ENCODE data around the gene DNAJC1. TPM values are rescaled to one million over a fixed set of nuclear protein-coding genes. Genes with fewer than 3 reads are reported as not detected.

DNAJC1 gene
- total RNA-seq, 6 experiments from 2014 or later: 16.0 to 106 (median 27.8) TPM

GRCh38 chr10:21726601-21727225 is 276.8 kb downstream of the DNAJC1 start:
- H3K9me3 ChIP-seq: no peaks in the 10 kb centered on the region

GRCh38 chr10:21724687-21725367 is 278.7 kb downstream of the DNAJC1 start:
- ATAC-seq (peak; percentile 92 to 95 (median 94)), DNase-seq (peak; percentile 76 to 94 (median 77))
- TF ChIP-seq POLR2A (IDR thresholded peaks at IDR 0.05): no peak
- TF ChIP-seq CTCF (IDR thresholded peaks at IDR 0.05): no peak
- peaks cover 0 to 10% (median 1%) of the 10 kb centered on the region in 4 donors for H3K36me3 ChIP-seq
- WGBS (ENCODE audit: insufficient coverage, low coverage, low lambda C conversion rate, missing lambda C conversion rate): 0% methylated on average over 4 of the region's 4 CpGs
- H3K4me1 ChIP-seq: peaks cover 0 to 11% (median 2%) of the 10 kb centered on the region in 4 donors
- H3K4me3 ChIP-seq: no peak overlapping the region
- intact Hi-C loops (cut with DNase I): no loop called here
- H3K27me3 ChIP-seq: no peaks in the 10 kb centered on the region
- H3K27ac ChIP-seq: no peak overlapping the region
- H3K9me3 ChIP-seq: no peaks in the 10 kb centered on the region

More at GRCh38 chr10:21726601-21727225, 276.8 kb downstream of the DNAJC1 start:
- no peak overlapping the region for H3K4me3 ChIP-seq
- H3K27me3 ChIP-seq: no peaks in the 10 kb centered on the region
- no peak overlapping the region for H3K27ac ChIP-seq
- ATAC-seq (no peak), DNase-seq (no peak)
- intact Hi-C loops (cut with DNase I): no loop called here
- WGBS (ENCODE audit: insufficient coverage, low coverage, low lambda C conversion rate, missing lambda C conversion rate): 67% methylated on average over 3 of the region's 3 CpGs
- peaks cover 0 to 10% (median 1%) of the 10 kb centered on the region in 4 donors for H3K36me3 ChIP-seq
- peaks cover 0 to 11% (median 2%) of the 10 kb centered on the region in 4 donors for H3K4me1 ChIP-seq
- TF ChIP-seq CTCF (IDR thresholded peaks at IDR 0.05) (no peak), POLR2A (IDR thresholded peaks at IDR 0.05) (no peak)

- Histone ChIP-seq H3K27ac (no peak overlapping the region), H3K4me1 (peaks cover 0 to 11% (median 2%) of the 10 kb centered on the region in 4 donors), H3K9me3 (no peaks in the 10 kb centered on the region), H3K4me3 (no peak overlapping the region), H3K27me3 (no peaks in the 10 kb centered on the region), H3K36me3 (peaks cover 0 to 10% (median under 1%) of the 10 kb centered on the region in 4 donors)
- ATAC-seq: no peak
- TF ChIP-seq CTCF (IDR thresholded peaks at IDR 0.05): no peak
- TF ChIP-seq POLR2A (IDR thresholded peaks at IDR 0.05): no peak
- WGBS (ENCODE audit: insufficient coverage, low coverage, low lambda C conversion rate, missing lambda C conversion rate): 69% methylated on average over 7 of the region's 7 CpGs
- DNase-seq: no peak
- intact Hi-C loops (cut with DNase I): no loop called here
Measured at GRCh38 chr10:21724020-21724589, 279.4 kb downstream of the DNAJC1 start.

GRCh38 chr10:21722209-21722608 is 281.3 kb downstream of the DNAJC1 start:
- H3K9me3 ChIP-seq: no peaks in the 10 kb centered on the region
- WGBS (ENCODE audit: insufficient coverage, low coverage, low lambda C conversion rate, missing lambda C conversion rate): 90% methylated on average over 2 of the region's 2 CpGs
- intact Hi-C loops (cut with DNase I): no loop called here

More at GRCh38 chr10:21722209-21722608, 281.3 kb downstream of the DNAJC1 start:
- DNase-seq (no peak), ATAC-seq (no peak)
- Histone ChIP-seq H3K27ac (no peak overlapping the region), H3K36me3 (peaks cover 0 to 10% (median 1%) of the 10 kb centered on the region in 4 donors), H3K4me1 (peaks cover 0 to 11% (median 2%) of the 10 kb centered on the region in 4 donors), H3K27me3 (no peaks in the 10 kb centered on the region), H3K4me3 (no peak overlapping the region)
- TF ChIP-seq CTCF (IDR thresholded peaks at IDR 0.05) (no peak), POLR2A (IDR thresholded peaks at IDR 0.05) (no peak)
